ENCODE measurements around the gene ALDH1A3.

The ALDH1A3 gene

DNA sequence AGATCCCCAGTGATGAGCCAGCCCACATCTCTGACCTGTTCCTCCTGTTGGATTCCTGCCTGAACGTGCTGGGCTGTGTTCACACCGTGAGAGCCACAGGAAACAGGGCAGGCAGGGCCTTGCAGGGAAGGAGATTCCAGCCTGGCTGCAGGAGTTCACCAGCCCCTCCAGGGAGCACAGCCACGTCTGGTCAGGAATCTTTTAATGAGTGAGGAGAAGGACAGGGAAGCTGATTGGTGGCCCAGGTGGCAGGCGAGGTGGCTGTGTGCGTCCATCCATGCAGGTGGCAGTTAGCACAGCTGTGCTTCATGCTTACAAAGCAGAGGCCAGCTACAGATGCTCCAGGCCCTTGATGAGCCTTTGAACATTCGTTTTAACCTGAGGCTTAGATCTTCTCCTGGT lies 50.0 kb downstream of the ALDH1A3 start:
- TF ChIP-seq SUZ12 (IDR thresholded peaks at IDR 0.05; ENCODE audit: extremely low read depth, insufficient read depth, insufficient read length): no peak
- TF ChIP-seq ZNF274 (IDR thresholded peaks at IDR 0.05; ENCODE audit: low read depth, low read length): no peak
- no peak for TF ChIP-seq YY1 (IDR thresholded peaks at IDR 0.05; ENCODE audit: insufficient read depth, insufficient read length)
- no peak overlapping the region for H3K9ac ChIP-seq (ENCODE audit: insufficient read length, low read depth)
- H3K27me3 ChIP-seq (ENCODE audit: insufficient read depth, insufficient read length): no peaks in the 10 kb centered on the region
- no peaks in the 10 kb centered on the region for H3K36me3 ChIP-seq (ENCODE audit: insufficient read depth, insufficient read length, low read length)
- no peak overlapping the region for H3K4me3 ChIP-seq (ENCODE audit: insufficient read length, low read depth)
- no peaks in the 10 kb centered on the region for H3K9me3 ChIP-seq (ENCODE audit: insufficient read depth, low read length)
- DNase-seq (ENCODE audit: low read depth, low spot score): no peak
- peaks cover 8% of the 10 kb centered on the region for H3K4me1 ChIP-seq (ENCODE audit: insufficient read depth, insufficient read length)

DNA sequence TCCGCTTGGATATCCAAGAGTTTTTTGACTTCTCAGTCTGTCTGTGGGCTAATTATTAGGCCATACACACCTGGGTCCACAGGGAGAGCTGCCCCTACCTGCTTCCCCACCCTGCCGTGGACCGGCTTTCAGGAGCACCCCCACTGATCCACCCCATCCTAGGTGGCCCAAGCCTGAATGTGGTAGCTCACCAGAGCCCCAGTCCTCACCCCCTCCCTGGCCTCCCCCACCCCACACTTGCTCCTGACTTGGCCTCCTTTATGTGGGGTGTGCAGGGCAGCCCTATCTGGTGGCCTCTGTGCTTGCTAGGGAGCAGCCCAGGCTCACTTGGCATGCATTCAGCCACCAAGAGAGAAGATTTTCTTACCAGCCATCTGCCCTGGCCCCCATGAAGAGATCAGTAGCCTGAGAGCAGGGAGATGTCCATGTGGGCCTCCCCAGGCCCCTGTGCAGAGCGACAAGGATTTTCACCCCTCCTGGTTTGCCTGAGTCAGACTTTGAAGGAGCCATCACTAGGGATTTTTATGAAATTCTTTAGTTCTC lies 50.7 kb downstream of the ALDH1A3 start:
- no peak for TF ChIP-seq ZNF274 (IDR thresholded peaks at IDR 0.05; ENCODE audit: low read depth, low read length)
- TF ChIP-seq SUZ12 (IDR thresholded peaks at IDR 0.05; ENCODE audit: extremely low read depth, insufficient read depth, insufficient read length): no peak
- no peak for TF ChIP-seq YY1 (IDR thresholded peaks at IDR 0.05; ENCODE audit: insufficient read depth, insufficient read length)
- Histone ChIP-seq H3K9me3 (ENCODE audit: insufficient read depth, low read length) (no peaks in the 10 kb centered on the region), H3K27me3 (ENCODE audit: insufficient read depth, insufficient read length) (no peaks in the 10 kb centered on the region), H3K4me1 (ENCODE audit: insufficient read depth, insufficient read length) (peaks cover 8% of the 10 kb centered on the region), H3K4me3 (ENCODE audit: insufficient read length, low read depth) (no peak overlapping the region), H3K36me3 (ENCODE audit: insufficient read depth, insufficient read length, low read length) (no peaks in the 10 kb centered on the region), H3K9ac (ENCODE audit: insufficient read length, low read depth) (no peak overlapping the region)
- no peak for DNase-seq (ENCODE audit: low read depth, low spot score)

- no peaks in the 10 kb centered on the region for H3K27me3 ChIP-seq (ENCODE audit: insufficient read depth, insufficient read length)
- H3K9ac ChIP-seq (ENCODE audit: insufficient read length, low read depth): no peak overlapping the region
- no peaks in the 10 kb centered on the region for H3K36me3 ChIP-seq (ENCODE audit: insufficient read depth, insufficient read length, low read length)
- DNase-seq (ENCODE audit: low read depth, low spot score): no peak
- TF ChIP-seq SUZ12 (IDR thresholded peaks at IDR 0.05; ENCODE audit: extremely low read depth, insufficient read depth, insufficient read length) (no peak), ZNF274 (IDR thresholded peaks at IDR 0.05; ENCODE audit: low read depth, low read length) (no peak), YY1 (IDR thresholded peaks at IDR 0.05; ENCODE audit: insufficient read depth, insufficient read length) (no peak)
- H3K4me3 ChIP-seq (ENCODE audit: insufficient read length, low read depth): no peak overlapping the region
- H3K4me1 ChIP-seq (ENCODE audit: insufficient read depth, insufficient read length): peaks cover 8% of the 10 kb centered on the region
- H3K9me3 ChIP-seq (ENCODE audit: insufficient read depth, low read length): peaks cover 8% of the 10 kb centered on the region; the same call in 1 of the 2 replicates
Observed at GRCh38 chr15:100931143-100931890, 51.7 kb downstream of the ALDH1A3 start.

DNA sequence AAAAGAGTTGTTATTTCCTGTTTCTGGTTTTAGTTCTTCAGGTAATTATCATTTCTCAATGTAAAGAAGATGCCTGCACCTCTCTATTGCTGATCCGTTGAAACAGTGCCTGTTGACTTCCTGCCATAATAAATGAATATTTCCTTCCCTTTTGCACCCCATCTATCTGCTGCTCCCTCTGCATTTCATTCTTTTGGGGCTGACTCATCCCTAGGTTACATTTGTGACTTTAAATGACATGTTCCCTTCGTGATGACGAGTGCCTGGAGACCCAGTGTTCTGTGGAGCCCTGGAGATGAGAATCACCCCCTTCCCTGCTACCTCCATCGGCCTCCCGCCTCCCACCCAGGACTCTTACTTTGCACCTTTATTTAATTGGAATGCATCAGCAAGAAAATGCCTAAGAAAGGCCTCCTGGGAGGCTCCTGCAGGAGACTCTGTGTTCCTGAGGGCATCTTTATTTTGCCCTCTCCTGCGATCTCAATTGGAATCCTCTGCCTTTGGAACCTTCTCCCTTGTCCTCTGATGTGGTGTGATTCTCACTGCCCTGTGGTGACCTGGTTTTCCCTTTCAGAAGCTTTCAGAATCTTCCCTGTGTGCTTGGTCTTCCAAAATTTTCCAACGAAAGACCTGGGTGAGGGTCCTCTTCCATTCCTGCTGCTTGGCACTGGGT lies 53.2 kb downstream of the ALDH1A3 start:
- peaks cover 8% of the 10 kb centered on the region for H3K4me1 ChIP-seq (ENCODE audit: insufficient read depth, insufficient read length)
- no peak for DNase-seq (ENCODE audit: low read depth, low spot score)
- no peak for TF ChIP-seq YY1 (IDR thresholded peaks at IDR 0.05; ENCODE audit: insufficient read depth, insufficient read length)
- no peak for TF ChIP-seq ZNF274 (IDR thresholded peaks at IDR 0.05; ENCODE audit: low read depth, low read length)
- no peak for TF ChIP-seq SUZ12 (IDR thresholded peaks at IDR 0.05; ENCODE audit: extremely low read depth, insufficient read depth, insufficient read length)
- no peak overlapping the region for H3K4me3 ChIP-seq (ENCODE audit: insufficient read length, low read depth)
- no peaks in the 10 kb centered on the region for H3K27me3 ChIP-seq (ENCODE audit: insufficient read depth, insufficient read length)
- no peak overlapping the region for H3K9ac ChIP-seq (ENCODE audit: insufficient read length, low read depth)
- H3K9me3 ChIP-seq (ENCODE audit: insufficient read depth, low read length): peaks cover 13% of the 10 kb centered on the region; the same call in 1 of the 2 replicates
- no peaks in the 10 kb centered on the region for H3K36me3 ChIP-seq (ENCODE audit: insufficient read depth, insufficient read length, low read length)

DNA sequence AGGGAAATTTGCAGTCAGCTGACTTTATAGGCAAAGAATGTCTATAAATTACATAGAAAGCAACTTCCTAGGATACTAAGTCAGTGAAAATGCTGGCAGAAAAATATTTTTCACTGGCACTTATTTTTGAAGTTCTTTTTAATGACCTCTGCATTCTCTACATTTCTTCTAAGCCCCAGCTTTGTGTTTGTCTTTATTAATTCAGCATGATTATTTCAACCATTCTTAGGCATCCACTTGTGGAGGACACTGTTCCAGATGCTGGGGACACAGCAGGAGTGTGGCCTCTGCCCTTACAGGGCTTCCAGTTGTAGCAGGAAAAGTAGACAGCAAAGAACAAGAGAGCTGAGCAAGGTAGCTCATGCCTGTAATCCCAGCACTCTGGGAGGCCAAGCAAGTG lies 54.5 kb downstream of the ALDH1A3 start:
- no peak overlapping the region for H3K4me3 ChIP-seq (ENCODE audit: insufficient read length, low read depth)

GRCh38 chr15:100934726-100935125 lies 55.1 kb downstream of the ALDH1A3 start:
- Histone ChIP-seq H3K27me3 (ENCODE audit: insufficient read depth, insufficient read length) (no peaks in the 10 kb centered on the region), H3K9me3 (ENCODE audit: insufficient read depth, low read length) (peaks cover 13% of the 10 kb centered on the region; the same call in 1 of the 2 replicates), H3K4me3 (ENCODE audit: insufficient read length, low read depth) (no peak overlapping the region), H3K4me1 (ENCODE audit: insufficient read depth, insufficient read length) (peaks cover 5% of the 10 kb centered on the region), H3K9ac (ENCODE audit: insufficient read length, low read depth) (no peak overlapping the region), H3K36me3 (ENCODE audit: insufficient read depth, insufficient read length, low read length) (no peaks in the 10 kb centered on the region)
- DNase-seq (ENCODE audit: low read depth, low spot score): no peak
- no peak for TF ChIP-seq SUZ12 (IDR thresholded peaks at IDR 0.05; ENCODE audit: extremely low read depth, insufficient read depth, insufficient read length)
- TF ChIP-seq YY1 (IDR thresholded peaks at IDR 0.05; ENCODE audit: insufficient read depth, insufficient read length): no peak
- no peak for TF ChIP-seq ZNF274 (IDR thresholded peaks at IDR 0.05; ENCODE audit: low read depth, low read length)

More for the DNA sequence above, 54.5 kb downstream of the ALDH1A3 start:
- H3K9ac ChIP-seq (ENCODE audit: insufficient read length, low read depth): no peak overlapping the region
- no peak for DNase-seq (ENCODE audit: low read depth, low spot score)
- H3K27me3 ChIP-seq (ENCODE audit: insufficient read depth, insufficient read length): no peaks in the 10 kb centered on the region
- TF ChIP-seq ZNF274 (IDR thresholded peaks at IDR 0.05; ENCODE audit: low read depth, low read length): no peak
- TF ChIP-seq YY1 (IDR thresholded peaks at IDR 0.05; ENCODE audit: insufficient read depth, insufficient read length): no peak
- no peak for TF ChIP-seq SUZ12 (IDR thresholded peaks at IDR 0.05; ENCODE audit: extremely low read depth, insufficient read depth, insufficient read length)
- peaks cover 13% of the 10 kb centered on the region; the same call in 1 of the 2 replicates for H3K9me3 ChIP-seq (ENCODE audit: insufficient read depth, low read length)
- H3K4me1 ChIP-seq (ENCODE audit: insufficient read depth, insufficient read length): peaks cover 8% of the 10 kb centered on the region
- no peaks in the 10 kb centered on the region for H3K36me3 ChIP-seq (ENCODE audit: insufficient read depth, insufficient read length, low read length)

DNA sequence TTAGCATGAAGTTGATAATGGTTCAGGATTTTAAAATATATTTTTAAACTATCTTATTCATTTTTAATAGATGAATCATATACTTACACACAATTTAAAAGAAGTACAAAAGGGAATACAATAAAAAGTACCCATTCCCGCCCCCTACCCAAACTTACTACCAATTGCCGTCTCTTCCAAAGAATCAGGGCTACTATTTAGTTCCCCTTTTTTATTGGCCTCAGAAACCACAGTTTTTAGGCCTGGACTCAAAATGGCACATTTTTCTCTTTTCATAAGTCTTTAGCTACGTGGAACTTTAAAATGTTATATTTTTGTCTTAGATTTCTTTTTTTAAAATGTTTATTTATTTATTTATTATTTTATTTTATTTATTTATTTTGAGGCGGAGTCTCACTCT lies 57.5 kb downstream of the ALDH1A3 start:
- H3K27me3 ChIP-seq (ENCODE audit: insufficient read depth, insufficient read length): no peaks in the 10 kb centered on the region
- DNase-seq (ENCODE audit: low read depth, low spot score): no peak
- no peaks in the 10 kb centered on the region for H3K4me1 ChIP-seq (ENCODE audit: insufficient read depth, insufficient read length)
- TF ChIP-seq YY1 (IDR thresholded peaks at IDR 0.05; ENCODE audit: insufficient read depth, insufficient read length) (no peak), SUZ12 (IDR thresholded peaks at IDR 0.05; ENCODE audit: extremely low read depth, insufficient read depth, insufficient read length) (no peak), ZNF274 (IDR thresholded peaks at IDR 0.05; ENCODE audit: low read depth, low read length) (no peak)
- H3K9me3 ChIP-seq (ENCODE audit: insufficient read depth, low read length): peaks cover 19% of the 10 kb centered on the region; the same call in 1 of the 2 replicates
- H3K4me3 ChIP-seq (ENCODE audit: insufficient read length, low read depth): no peak overlapping the region
- H3K36me3 ChIP-seq (ENCODE audit: insufficient read depth, insufficient read length, low read length): no peaks in the 10 kb centered on the region
- H3K9ac ChIP-seq (ENCODE audit: insufficient read length, low read depth): no peak overlapping the region

All from NT2/D1 (cell line).